Omental fat pad (tissue), 4 donors: ENCODE results near the gene KRTAP4-1. TPM values are rescaled to one million over a fixed set of nuclear protein-coding genes. Genes with fewer than 3 reads are reported as not detected.
"Not testable (repeated sequence)": the region's sequence is repeated elsewhere in the genome, so short reads cannot be mapped to it uniquely, and the experiment has no call there.

Source experiments
- ATAC-seq: fragments of 150-250 bp; one replicate; pipeline ENCODE4 v1.9.1; 2016; ENCODE audit warnings: mild to moderate bottlenecking, moderate library complexity; ENCODE audit not compliant: low FRiP score
- DNase-seq: peaks from one replicate; pipeline ENCODE4 v3.0.0-alpha.2; 2019; ENCODE audit warnings: low spot score
- CTCF ChIP-seq, 3 donors: fragments of 450-650 bp; IDR thresholded peaks; one replicate each; pipeline ENCODE4 v1.5.1; 2016 to 2017; ENCODE audit warnings: antibody characterized with exemption in 3 of 3, mild to moderate bottlenecking in 3 of 3, moderate library complexity in 2 of 3
- total RNA-seq, 4 donors: library from RNA; depleted of rRNA; stranded (reverse); fragments of >200 nt; gene quantifications; one replicate each; pipeline ENCODE4 v1.1.0, GENCODE V29; 2016

Gene KRTAP4-1
- total RNA-seq, 4 donors from 2014 or later: not detected

DNA sequence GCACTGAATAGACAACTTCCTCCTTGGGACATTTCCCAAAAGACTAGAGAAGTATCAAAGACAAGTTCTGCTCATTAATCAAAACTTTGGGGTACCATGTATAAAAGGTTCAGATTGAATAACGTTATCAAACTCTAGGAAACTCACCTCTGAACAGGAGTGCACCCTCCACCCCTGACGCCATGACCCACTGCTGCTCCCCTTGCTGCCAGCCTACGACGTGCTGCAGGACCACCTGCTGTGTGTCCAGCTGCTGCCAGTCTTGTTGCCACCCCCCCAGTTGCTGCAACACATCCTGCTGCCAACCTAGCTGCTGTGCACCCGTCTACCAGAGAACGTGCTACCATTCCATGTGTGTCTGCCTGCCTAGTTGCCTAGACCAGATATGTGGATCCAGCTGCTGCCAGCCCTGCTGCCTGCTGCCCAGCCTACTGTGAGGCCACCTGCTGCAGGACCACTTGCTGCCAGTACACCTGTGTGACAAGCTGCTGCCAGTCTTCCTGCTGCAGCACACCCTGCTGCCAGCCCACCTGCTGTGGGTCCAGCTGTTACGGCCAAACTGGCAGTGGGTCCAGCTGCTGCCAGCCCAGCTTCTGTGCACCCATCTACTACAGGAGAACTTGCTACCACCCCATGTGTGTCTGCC, 27.9 kb upstream of the KRTAP4-1 start:
- ATAC-seq: no peak
- no peak for DNase-seq
- no peak for TF ChIP-seq CTCF (IDR thresholded peaks at IDR 0.05)

DNA sequence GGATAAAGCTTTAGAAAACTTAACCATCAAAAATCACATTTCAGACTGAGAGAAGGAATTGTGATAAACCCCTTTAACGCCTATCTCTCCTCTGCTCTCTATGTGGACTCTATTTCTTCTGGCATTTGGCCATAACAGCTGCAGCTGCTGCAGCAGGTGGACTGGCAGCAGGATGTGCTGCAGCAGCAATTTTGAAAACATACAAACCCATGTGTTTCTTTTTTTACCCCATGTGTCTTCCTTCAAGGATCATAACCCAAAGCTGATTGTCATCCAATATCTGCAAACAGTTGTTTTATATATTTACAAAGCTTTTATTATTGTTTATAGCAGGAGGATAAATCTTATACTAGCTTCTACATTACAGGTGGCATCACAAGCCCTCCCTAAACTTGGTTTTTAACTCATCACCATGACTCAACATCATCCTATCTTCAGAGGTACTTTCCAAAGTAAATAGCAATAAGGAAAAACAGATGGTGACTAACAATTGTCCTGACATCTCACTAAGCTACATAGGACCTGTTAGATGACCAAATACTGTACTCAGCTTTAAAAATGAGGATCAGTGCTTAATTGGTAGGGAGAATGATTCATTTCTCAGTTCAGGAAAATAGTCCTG, 27.2 kb upstream of the KRTAP4-1 start:
- ATAC-seq (no peak), DNase-seq (no peak)
- TF ChIP-seq CTCF (IDR thresholded peaks at IDR 0.05): no peak

DNA sequence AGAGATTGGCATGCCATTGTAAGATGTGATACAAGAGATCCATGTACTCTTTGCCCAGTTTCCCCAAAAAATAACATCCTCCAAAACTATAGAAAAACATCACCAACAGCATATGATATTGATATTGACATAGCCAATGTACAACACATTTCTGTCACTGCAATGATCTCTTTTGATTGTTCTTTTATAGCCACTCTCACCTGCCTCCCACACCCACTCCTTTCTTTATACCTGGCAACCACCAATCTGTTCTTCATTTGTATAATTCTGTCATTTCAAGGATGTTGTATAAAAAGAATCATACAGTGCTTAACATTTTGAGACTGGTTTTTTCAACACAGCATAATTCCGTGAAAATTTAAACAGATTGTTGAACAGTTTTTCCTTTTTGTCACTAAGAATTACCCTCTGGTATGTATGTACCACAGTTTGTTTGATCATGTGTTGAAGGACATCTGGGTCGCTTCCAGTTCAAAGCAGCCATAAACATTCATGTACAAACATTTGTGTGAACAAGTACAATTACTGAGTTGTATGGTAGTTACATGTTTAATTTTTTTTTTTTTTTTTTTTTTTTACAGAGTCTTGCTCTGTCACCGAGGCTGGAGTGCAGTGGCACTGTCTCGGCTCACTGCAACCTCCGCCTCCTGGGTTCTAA, 14.8 kb upstream of the KRTAP4-1 start:
- DNase-seq: no peak
- TF ChIP-seq CTCF (IDR thresholded peaks at IDR 0.05): no peak
- no peak for ATAC-seq

DNA sequence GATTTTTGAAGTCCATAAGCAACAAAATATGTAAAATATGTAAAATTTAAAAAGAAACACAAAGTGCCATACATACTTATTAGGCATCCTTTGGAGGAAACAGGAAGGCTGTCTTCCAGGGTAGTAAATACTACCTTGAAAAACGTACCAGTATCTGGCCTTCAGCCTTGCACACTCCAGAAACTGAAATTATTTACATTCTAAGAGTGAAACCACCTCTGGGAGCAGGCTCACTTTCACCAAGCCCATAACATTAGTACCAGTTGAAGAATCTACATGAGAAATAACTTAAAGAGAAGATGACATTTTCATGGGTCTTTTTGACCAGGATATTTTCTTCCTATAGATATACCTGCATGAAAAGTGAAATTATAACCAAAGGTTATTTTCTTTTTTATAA, 11.4 kb upstream of the KRTAP4-1 start:
- ATAC-seq (no peak), DNase-seq (no peak)
- TF ChIP-seq CTCF (IDR thresholded peaks at IDR 0.05): no peak

GRCh38 chr17:41190328-41190727, 5.6 kb upstream of the KRTAP4-1 start:
- TF ChIP-seq CTCF (IDR thresholded peaks at IDR 0.05): no peak
- ATAC-seq: no peak
- no peak for DNase-seq

DNA sequence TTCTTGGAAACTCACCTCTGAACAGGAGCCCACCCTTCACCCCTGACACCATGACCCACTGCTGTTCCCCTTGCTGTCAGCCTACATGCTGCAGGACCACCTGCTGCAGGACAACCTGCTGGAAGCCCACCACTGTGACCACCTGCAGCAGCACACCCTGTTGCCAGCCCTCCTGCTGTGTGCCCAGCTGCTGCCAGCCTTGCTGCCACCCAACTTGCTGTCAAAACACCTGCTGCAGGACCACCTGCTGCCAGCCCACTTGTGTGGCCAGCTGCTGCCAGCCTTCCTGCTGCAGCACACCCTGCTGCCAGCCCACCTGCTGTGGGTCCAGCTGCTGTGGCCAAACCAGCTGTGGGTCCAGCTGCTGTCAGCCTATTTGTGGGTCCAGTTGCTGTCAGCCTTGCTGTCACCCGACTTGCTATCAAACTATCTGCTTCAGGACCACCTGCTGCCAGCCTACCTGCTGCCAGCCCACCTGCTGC, 5.2 kb upstream of the KRTAP4-1 start, which contains the start of gene KRTAP9-1:
Gene KRTAP9-1, plus strand, starts transcription at position 51 of the 482 bp plus-strand sequence. Its CDS starts 0 bp downstream, at position 51.
- ATAC-seq, DNase-seq: not testable (repeated sequence)

GRCh38 chr17:41186872-41187271, 2.2 kb upstream of the KRTAP4-1 start:
- no peak for ATAC-seq
- no peak for TF ChIP-seq CTCF (IDR thresholded peaks at IDR 0.05)
- no peak for DNase-seq
